Lower lobe of right lung (tissue), 2 donors: ENCODE measurements around the gene PDE4D. TPM values are rescaled to one million over a fixed set of nuclear protein-coding genes. Genes with fewer than 3 reads are reported as not detected.

Experiments used
- ATAC-seq, 2 donors: fragments of 200-7000 bp; cut with Tn5 transposase; one replicate each; pipeline ENCODE4 v1.9.1; 2020 to 2022; ENCODE audit warnings: mild to moderate bottlenecking in 2 of 2, moderate library complexity in 2 of 2
- DNase-seq: peaks from one replicate; pipeline ENCODE4 v3.0.0-alpha.2; 2020
- H3K27ac ChIP-seq: fragments of 200-600 bp; one replicate; pipeline ENCODE4 v1.8.0; 2022
- H3K27me3 ChIP-seq: fragments of 200-600 bp; one replicate; pipeline ENCODE4 v1.8.0; 2022; ENCODE audit warnings: low read depth
- H3K36me3 ChIP-seq: fragments of 200-600 bp; one replicate; pipeline ENCODE4 v1.8.0; 2022; ENCODE audit warnings: mild to moderate bottlenecking
- H3K4me1 ChIP-seq: fragments of 200-600 bp; one replicate; pipeline ENCODE4 v1.8.0; 2022
- H3K4me3 ChIP-seq: fragments of 200-600 bp; one replicate; pipeline ENCODE4 v1.8.0; 2022; ENCODE audit warnings: mild to moderate bottlenecking
- H3K9me3 ChIP-seq: fragments of 200-600 bp; one replicate; pipeline ENCODE4 v1.8.0; 2022
- CTCF ChIP-seq: fragments of 200-600 bp; IDR thresholded peaks from one replicate; pipeline ENCODE4 v1.8.0; 2022; ENCODE audit warnings: antibody characterized with exemption, mild to moderate bottlenecking
- intact Hi-C: fragments of 100-400 bp; cut with DNase I; formaldehyde crosslinking; loops from one replicate; pipeline ENCODE4 v1.11.0; 2022
- total RNA-seq: library from RNA; stranded (reverse); fragmentation: NEBNext Ultra II Directional; extraction: Animal tissue kit (Norgen Biotek cat#: 25700); gene quantifications from one replicate; pipeline ENCODE4 v1.2.1, GENCODE V29; 2021
- donor health status: DM: no; HTN: yes; CAD: no; lungs with severe emphysema.

PDE4D gene
- total RNA-seq, 1 donor from 2014 or later = 71.3 TPM

DNA sequence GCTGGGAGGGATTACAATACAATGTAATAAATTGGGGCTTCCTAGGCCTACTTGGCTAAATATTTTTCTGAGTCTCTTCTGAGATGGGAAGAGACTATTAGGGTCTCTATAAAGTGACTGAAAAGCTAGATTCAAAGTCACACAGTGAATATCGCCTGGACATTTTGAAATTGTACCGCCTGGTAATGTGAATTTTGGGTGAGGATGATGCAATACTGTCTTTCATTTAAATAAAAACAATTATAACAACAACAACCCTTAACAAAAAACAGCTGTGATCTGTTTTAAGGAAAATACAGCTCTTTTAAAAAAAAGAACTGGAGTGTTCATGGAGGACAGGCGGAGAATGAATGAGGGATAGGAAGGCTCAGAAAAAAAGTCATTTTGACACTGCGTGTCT lies 695.6 kb downstream of the PDE4D start:
- Histone ChIP-seq H3K27me3 (no peaks in the 10 kb centered on the region), H3K4me3 (no peak overlapping the region), H3K4me1 (no peaks in the 10 kb centered on the region), H3K27ac (no peak overlapping the region), H3K36me3 (no peaks in the 10 kb centered on the region), H3K9me3 (no peaks in the 10 kb centered on the region)
- intact Hi-C loops = no loop called here
- ATAC-seq = no peak
- DNase-seq = no peak
- no peak for TF ChIP-seq CTCF

- Histone ChIP-seq H3K4me1 (peaks cover 5% of the 10 kb centered on the region), H3K27me3 (no peaks in the 10 kb centered on the region), H3K4me3 (no peak overlapping the region), H3K9me3 (no peaks in the 10 kb centered on the region), H3K27ac (no peak overlapping the region), H3K36me3 (no peaks in the 10 kb centered on the region)
- no peak for TF ChIP-seq CTCF
- intact Hi-C loops = no loop called here
- DNase-seq (peak; percentile 45), ATAC-seq (peak; percentile 83 to 85)
Observed at GRCh38 chr5:59193616-59194319, 699.8 kb downstream of the PDE4D start.

GRCh38 chr5:59190746-59191145 lies 702.8 kb downstream of the PDE4D start:
- no peaks in the 10 kb centered on the region for H3K27me3 ChIP-seq
- no peaks in the 10 kb centered on the region for H3K36me3 ChIP-seq
- H3K4me3 ChIP-seq = no peak overlapping the region
- DNase-seq = no peak
- no peak overlapping the region for H3K27ac ChIP-seq
- no peak for TF ChIP-seq CTCF
- ATAC-seq = peak in 1 of 2 donors; percentile 36
- peaks cover 10% of the 10 kb centered on the region for H3K4me1 ChIP-seq
- no peaks in the 10 kb centered on the region for H3K9me3 ChIP-seq
- intact Hi-C loops = no loop called here

DNA sequence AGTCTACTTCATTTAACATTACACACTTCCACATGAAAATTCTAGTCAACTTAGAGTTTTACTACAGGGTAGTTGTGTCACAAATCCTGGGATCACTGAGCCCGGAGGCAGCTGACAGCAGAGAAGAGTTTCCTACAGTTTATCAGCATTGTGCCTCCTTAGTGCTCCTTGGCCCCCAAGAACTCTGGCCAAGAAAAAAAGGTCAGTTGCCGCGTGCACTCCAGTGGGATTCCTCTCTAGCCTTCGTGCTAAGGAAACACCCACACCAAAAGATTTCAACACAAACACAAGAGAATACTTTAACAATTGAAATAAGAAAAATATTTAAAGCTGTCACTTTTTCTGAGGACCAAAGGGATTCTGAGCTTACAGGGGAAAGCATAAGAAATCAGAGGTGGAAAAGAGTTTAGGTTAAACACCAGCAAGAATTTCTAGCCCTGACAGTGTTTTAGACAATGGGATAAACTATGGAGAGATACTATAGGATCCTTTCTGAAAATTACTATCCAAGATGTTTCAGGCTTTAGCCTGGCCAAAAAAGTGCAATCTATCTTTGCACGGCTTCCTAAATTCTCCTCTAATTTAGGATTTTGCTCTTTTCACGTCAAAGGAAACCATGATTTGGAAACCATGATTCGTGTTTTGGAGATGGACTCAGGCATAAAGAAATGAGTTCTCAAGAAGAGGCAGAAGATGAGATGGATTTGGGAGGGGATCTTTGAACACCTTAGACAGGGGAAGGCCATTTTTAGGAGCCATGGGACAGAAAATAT lies 703.9 kb downstream of the PDE4D start:
- DNase-seq = no peak
- peak in 1 of 2 donors; percentile 7 for ATAC-seq
- Histone ChIP-seq H3K36me3 (no peaks in the 10 kb centered on the region), H3K27me3 (no peaks in the 10 kb centered on the region), H3K4me1 (peaks cover 10% of the 10 kb centered on the region), H3K27ac (no peak overlapping the region), H3K4me3 (no peak overlapping the region), H3K9me3 (no peaks in the 10 kb centered on the region)
- intact Hi-C loops = loop anchor here (5.0 kb wide), 2 partner anchors 178 to 193 kb away; no protein-coding TSS in a partner anchor
- no peak for TF ChIP-seq CTCF

- intact Hi-C loops = loop anchor here (5.0 kb wide), 2 partner anchors 179 to 194 kb away; no protein-coding TSS in a partner anchor
- H3K27me3 ChIP-seq = no peaks in the 10 kb centered on the region
Observed at GRCh38 chr5:59188419-59189225, 704.9 kb downstream of the PDE4D start.

More at GRCh38 chr5:59188419-59189225, 704.9 kb downstream of the PDE4D start:
- TF ChIP-seq CTCF = peak; percentile 82
- Histone ChIP-seq H3K36me3 (no peaks in the 10 kb centered on the region), H3K9me3 (no peaks in the 10 kb centered on the region), H3K27ac (no peak overlapping the region), H3K4me3 (peak overlapping the region; percentile 31), H3K4me1 (peaks cover 10% of the 10 kb centered on the region)
- peak; percentile 80 for DNase-seq
- ATAC-seq = peak; percentile 86 to 91
